HepG2 (cell line): ENCODE data around the gene CAMK1D. TPM values are rescaled to one million over a fixed set of nuclear protein-coding genes. Genes with fewer than 3 reads are reported as not detected.

Experiments used
- FIP1L1 ChIP-seq: fragments of 200-400 bp; formaldehyde crosslinking; IDR thresholded peaks from 2 replicates; pipeline ENCODE4 v1.6.1; 2018; ENCODE audit warnings: low read depth, mild to moderate bottlenecking, low read length, moderate library complexity, borderline replicate concordance; ENCODE audit not compliant: insufficient read depth
- HNRNPK ChIP-seq: fragments of 200-400 bp; formaldehyde crosslinking; IDR thresholded peaks from 2 replicates; pipeline ENCODE4 v1.6.1; 2018; ENCODE audit warnings: low read length, low read depth, moderate library complexity, mild to moderate bottlenecking; ENCODE audit not compliant: poor library complexity, severe bottlenecking
- IRF1 ChIP-seq: sonication (generic); formaldehyde crosslinking; IDR thresholded peaks from 2 replicates; pipeline ENCODE4 v1.4.0; 2020; ENCODE audit warnings: low read depth, mild to moderate bottlenecking, missing genetic modification reagents
- MAFF ChIP-seq: IDR thresholded peaks from 2 replicates; pipeline ENCODE4 v1.6.1; 2011; ENCODE audit warnings: low read depth, low read length, improper control_type of control experiment
- MEF2D ChIP-seq: sonication (generic); formaldehyde crosslinking; IDR thresholded peaks from 2 replicates; pipeline ENCODE4 v1.5.1; 2020; ENCODE audit warnings: mild to moderate bottlenecking, missing genetic modification reagents
- SYNCRIP ChIP-seq: fragments of 200-400 bp; formaldehyde crosslinking; IDR thresholded peaks from 2 replicates; pipeline ENCODE4 v1.6.1; 2018; ENCODE audit warnings: mild to moderate bottlenecking, low read depth, low read length; ENCODE audit not compliant: insufficient read depth
- polyA plus RNA-seq, 8 experiments: library from polyadenylated mRNA; depleted of rRNA in 3 of 8; stranded (reverse) in 7 of 8; unstranded in 1 of 8; fragments of >200 nt; fragmentation: Illumina TruSeq in 4 of 8; extraction: Trizol in 4 of 8; gene quantifications; 2 replicates each; pipeline versions ENCODE4 v1.2.1 to v1.2.3, GENCODE V29; 2011 to 2016; ENCODE audit warnings: low read depth in 4 of 8, missing spikeins in 1 of 8, mixed read lengths in 1 of 8; ENCODE audit not compliant: insufficient read depth in 1 of 8
- total RNA-seq, 5 experiments: library from RNA; depleted of rRNA; stranded (reverse); fragments of >200 nt; fragmentation: Illumina TruSeq; extraction: Trizol; gene quantifications; 2 replicates each; pipeline ENCODE4 v1.2.3, GENCODE V29; 2016; ENCODE audit warnings: low read depth in 1 of 5
- TF ChIP-seq, protein P1 (sequence below): sonication (generic); formaldehyde crosslinking; IDR thresholded peaks from 2 replicates; pipeline ENCODE4 v1.4.0; 2020; ENCODE audit warnings: mild to moderate bottlenecking, missing genetic modification reagents, borderline replicate concordance
- TF ChIP-seq, protein P2 (sequence below): sonication (generic); formaldehyde crosslinking; IDR thresholded peaks from 2 replicates; pipeline ENCODE4 v1.4.0; 2020; ENCODE audit warnings: missing genetic modification reagents

The CAMK1D gene
- total and polyA plus RNA-seq, 2 of the 13 experiments (the other 11 are each of a cell fraction or from before 2014, with no cell fraction given): under 0.01 TPM; not detected in 1

DNA sequence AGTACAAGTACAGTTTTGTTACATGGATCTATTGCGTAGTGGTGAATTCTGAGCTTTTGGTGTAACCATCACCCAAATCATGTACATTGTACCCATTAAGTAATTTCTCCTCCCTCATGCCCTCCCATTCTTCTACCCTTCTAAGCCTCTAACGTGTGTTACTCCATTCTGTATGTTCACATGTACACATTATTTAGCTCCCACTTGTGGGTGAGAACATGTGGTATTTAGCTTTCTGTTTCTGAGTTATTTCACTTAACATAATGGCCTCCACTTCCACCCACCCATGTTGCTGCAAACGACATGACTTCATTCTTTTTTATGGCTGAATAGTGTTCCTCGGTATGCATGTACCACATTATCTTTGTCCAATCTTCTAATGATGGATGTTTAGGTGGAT, 251.3 kb downstream of the CAMK1D start (continued):
- TF ChIP-seq, protein P1, sequence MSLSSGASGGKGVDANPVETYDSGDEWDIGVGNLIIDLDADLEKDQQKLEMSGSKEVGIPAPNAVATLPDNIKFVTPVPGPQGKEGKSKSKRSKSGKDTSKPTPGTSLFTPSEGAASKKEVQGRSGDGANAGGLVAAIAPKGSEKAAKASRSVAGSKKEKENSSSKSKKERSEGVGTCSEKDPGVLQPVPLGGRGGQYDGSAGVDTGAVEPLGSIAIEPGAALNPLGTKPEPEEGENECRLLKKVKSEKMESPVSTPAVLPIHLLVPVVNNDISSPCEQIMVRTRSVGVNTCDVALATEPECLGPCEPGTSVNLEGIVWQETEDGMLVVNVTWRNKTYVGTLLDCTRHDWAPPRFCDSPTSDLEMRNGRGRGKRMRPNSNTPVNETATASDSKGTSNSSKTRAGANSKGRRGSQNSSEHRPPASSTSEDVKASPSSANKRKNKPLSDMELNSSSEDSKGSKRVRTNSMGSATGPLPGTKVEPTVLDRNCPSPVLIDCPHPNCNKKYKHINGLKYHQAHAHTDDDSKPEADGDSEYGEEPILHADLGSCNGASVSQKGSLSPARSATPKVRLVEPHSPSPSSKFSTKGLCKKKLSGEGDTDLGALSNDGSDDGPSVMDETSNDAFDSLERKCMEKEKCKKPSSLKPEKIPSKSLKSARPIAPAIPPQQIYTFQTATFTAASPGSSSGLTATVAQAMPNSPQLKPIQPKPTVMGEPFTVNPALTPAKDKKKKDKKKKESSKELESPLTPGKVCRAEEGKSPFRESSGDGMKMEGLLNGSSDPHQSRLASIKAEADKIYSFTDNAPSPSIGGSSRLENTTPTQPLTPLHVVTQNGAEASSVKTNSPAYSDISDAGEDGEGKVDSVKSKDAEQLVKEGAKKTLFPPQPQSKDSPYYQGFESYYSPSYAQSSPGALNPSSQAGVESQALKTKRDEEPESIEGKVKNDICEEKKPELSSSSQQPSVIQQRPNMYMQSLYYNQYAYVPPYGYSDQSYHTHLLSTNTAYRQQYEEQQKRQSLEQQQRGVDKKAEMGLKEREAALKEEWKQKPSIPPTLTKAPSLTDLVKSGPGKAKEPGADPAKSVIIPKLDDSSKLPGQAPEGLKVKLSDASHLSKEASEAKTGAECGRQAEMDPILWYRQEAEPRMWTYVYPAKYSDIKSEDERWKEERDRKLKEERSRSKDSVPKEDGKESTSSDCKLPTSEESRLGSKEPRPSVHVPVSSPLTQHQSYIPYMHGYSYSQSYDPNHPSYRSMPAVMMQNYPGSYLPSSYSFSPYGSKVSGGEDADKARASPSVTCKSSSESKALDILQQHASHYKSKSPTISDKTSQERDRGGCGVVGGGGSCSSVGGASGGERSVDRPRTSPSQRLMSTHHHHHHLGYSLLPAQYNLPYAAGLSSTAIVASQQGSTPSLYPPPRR: no peak
- TF ChIP-seq MEF2D (CRISPR knock-in tag): no peak
- TF ChIP-seq, protein P2, sequence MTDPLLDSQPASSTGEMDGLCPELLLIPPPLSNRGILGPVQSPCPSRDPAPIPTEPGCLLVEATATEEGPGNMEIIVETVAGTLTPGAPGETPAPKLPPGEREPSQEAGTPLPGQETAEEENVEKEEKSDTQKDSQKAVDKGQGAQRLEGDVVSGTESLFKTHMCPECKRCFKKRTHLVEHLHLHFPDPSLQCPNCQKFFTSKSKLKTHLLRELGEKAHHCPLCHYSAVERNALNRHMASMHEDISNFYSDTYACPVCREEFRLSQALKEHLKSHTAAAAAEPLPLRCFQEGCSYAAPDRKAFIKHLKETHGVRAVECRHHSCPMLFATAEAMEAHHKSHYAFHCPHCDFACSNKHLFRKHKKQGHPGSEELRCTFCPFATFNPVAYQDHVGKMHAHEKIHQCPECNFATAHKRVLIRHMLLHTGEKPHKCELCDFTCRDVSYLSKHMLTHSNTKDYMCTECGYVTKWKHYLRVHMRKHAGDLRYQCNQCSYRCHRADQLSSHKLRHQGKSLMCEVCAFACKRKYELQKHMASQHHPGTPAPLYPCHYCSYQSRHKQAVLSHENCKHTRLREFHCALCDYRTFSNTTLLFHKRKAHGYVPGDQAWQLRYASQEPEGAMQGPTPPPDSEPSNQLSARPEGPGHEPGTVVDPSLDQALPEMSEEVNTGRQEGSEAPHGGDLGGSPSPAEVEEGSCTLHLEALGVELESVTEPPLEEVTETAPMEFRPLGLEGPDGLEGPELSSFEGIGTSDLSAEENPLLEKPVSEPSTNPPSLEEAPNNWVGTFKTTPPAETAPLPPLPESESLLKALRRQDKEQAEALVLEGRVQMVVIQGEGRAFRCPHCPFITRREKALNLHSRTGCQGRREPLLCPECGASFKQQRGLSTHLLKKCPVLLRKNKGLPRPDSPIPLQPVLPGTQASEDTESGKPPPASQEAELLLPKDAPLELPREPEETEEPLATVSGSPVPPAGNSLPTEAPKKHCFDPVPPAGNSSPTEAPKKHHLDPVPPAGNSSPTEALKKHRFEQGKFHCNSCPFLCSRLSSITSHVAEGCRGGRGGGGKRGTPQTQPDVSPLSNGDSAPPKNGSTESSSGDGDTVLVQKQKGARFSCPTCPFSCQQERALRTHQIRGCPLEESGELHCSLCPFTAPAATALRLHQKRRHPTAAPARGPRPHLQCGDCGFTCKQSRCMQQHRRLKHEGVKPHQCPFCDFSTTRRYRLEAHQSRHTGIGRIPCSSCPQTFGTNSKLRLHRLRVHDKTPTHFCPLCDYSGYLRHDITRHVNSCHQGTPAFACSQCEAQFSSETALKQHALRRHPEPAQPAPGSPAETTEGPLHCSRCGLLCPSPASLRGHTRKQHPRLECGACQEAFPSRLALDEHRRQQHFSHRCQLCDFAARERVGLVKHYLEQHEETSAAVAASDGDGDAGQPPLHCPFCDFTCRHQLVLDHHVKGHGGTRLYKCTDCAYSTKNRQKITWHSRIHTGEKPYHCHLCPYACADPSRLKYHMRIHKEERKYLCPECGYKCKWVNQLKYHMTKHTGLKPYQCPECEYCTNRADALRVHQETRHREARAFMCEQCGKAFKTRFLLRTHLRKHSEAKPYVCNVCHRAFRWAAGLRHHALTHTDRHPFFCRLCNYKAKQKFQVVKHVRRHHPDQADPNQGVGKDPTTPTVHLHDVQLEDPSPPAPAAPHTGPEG (CRISPR knock-in tag): no peak
- TF ChIP-seq SYNCRIP: no peak
- TF ChIP-seq HNRNPK: no peak
- TF ChIP-seq IRF1 (CRISPR knock-in tag): no peak
- no peak for TF ChIP-seq FIP1L1
- no peak for TF ChIP-seq MAFF
